Measurements from ENCODE around the gene EBI3.

DNA sequence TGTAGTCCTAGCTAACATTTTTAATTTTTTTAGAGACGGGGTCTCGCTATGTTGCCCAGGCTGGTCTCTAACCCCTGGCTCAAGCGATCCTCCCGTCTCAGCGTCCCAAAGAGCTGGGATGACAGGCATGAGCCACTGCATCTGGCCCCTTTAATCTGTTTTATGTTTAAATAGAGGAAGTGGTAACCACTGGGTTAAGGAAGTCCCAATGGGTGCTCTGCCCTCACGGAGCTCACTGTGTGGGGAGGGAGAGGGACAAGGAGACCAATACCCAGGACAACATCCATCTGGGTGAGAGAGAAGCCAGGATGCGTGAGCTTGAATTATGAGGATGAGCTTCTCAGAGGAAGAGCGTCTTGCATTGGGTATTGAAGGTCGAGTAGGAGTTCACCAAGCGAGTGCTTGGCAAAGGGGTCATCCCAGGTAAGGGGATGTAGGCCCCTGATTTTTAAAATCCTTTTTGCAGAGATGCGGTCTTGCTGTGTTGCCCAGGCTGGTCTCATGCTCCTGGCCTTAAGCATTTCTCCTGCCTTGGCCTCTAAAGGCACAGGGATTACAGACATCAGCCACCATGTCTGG, 31.4 kb downstream of the EBI3 start:
- TF ChIP-seq, protein P1, sequence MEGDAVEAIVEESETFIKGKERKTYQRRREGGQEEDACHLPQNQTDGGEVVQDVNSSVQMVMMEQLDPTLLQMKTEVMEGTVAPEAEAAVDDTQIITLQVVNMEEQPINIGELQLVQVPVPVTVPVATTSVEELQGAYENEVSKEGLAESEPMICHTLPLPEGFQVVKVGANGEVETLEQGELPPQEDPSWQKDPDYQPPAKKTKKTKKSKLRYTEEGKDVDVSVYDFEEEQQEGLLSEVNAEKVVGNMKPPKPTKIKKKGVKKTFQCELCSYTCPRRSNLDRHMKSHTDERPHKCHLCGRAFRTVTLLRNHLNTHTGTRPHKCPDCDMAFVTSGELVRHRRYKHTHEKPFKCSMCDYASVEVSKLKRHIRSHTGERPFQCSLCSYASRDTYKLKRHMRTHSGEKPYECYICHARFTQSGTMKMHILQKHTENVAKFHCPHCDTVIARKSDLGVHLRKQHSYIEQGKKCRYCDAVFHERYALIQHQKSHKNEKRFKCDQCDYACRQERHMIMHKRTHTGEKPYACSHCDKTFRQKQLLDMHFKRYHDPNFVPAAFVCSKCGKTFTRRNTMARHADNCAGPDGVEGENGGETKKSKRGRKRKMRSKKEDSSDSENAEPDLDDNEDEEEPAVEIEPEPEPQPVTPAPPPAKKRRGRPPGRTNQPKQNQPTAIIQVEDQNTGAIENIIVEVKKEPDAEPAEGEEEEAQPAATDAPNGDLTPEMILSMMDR (IDR thresholded peaks at IDR 0.05): no peak
- TF ChIP-seq POLR2A (IDR thresholded peaks at IDR 0.05): no peak

Measured in heart left ventricle (tissue), 13 donors.